Lower lobe of right lung (tissue), 2 donors: ENCODE results near the gene C14orf180. TPM values are rescaled to one million over a fixed set of nuclear protein-coding genes. Genes with fewer than 3 reads are reported as not detected.
"Not testable (repeated sequence)": the region's sequence is repeated elsewhere in the genome, so short reads cannot be mapped to it uniquely, and the experiment has no call there.

Source experiments
- ATAC-seq, 2 donors: fragments of 200-7000 bp; cut with Tn5 transposase; one replicate each; pipeline ENCODE4 v1.9.1; 2020 to 2022; ENCODE audit warnings: mild to moderate bottlenecking in 2 of 2, moderate library complexity in 2 of 2
- DNase-seq: peaks from one replicate; pipeline ENCODE4 v3.0.0-alpha.2; 2020
- H3K27ac ChIP-seq: fragments of 200-600 bp; one replicate; pipeline ENCODE4 v1.8.0; 2022
- H3K27me3 ChIP-seq: fragments of 200-600 bp; one replicate; pipeline ENCODE4 v1.8.0; 2022; ENCODE audit warnings: low read depth
- H3K36me3 ChIP-seq: fragments of 200-600 bp; one replicate; pipeline ENCODE4 v1.8.0; 2022; ENCODE audit warnings: mild to moderate bottlenecking
- H3K4me1 ChIP-seq: fragments of 200-600 bp; one replicate; pipeline ENCODE4 v1.8.0; 2022
- H3K4me3 ChIP-seq: fragments of 200-600 bp; one replicate; pipeline ENCODE4 v1.8.0; 2022; ENCODE audit warnings: mild to moderate bottlenecking
- H3K9me3 ChIP-seq: fragments of 200-600 bp; one replicate; pipeline ENCODE4 v1.8.0; 2022
- intact Hi-C: fragments of 100-400 bp; cut with DNase I; formaldehyde crosslinking; loops from one replicate; pipeline ENCODE4 v1.11.0; 2022
- total RNA-seq: library from RNA; stranded (reverse); fragmentation: NEBNext Ultra II Directional; extraction: Animal tissue kit (Norgen Biotek cat#: 25700); gene quantifications from one replicate; pipeline ENCODE4 v1.2.1, GENCODE V29; 2021
- TF ChIP-seq, protein P1 (sequence below): fragments of 200-600 bp; IDR thresholded peaks from one replicate; pipeline ENCODE4 v1.8.0; 2022; ENCODE audit warnings: antibody characterized with exemption, mild to moderate bottlenecking
- donor health status: DM: no; HTN: yes; CAD: no; lungs with severe emphysema.

Gene C14orf180
- total RNA-seq, 1 donor from 2014 or later = 0.18 TPM

- Histone ChIP-seq H3K4me1 (no peaks in the 10 kb centered on the region), H3K36me3 (no peaks in the 10 kb centered on the region), H3K27me3 (peaks cover 31% of the 10 kb centered on the region), H3K27ac (no peak overlapping the region), H3K4me3 (no peak overlapping the region), H3K9me3 (peaks cover 4% of the 10 kb centered on the region)
- ATAC-seq (no peak), DNase-seq (no peak)
- intact Hi-C loops = no loop called here
- TF ChIP-seq, protein P1, sequence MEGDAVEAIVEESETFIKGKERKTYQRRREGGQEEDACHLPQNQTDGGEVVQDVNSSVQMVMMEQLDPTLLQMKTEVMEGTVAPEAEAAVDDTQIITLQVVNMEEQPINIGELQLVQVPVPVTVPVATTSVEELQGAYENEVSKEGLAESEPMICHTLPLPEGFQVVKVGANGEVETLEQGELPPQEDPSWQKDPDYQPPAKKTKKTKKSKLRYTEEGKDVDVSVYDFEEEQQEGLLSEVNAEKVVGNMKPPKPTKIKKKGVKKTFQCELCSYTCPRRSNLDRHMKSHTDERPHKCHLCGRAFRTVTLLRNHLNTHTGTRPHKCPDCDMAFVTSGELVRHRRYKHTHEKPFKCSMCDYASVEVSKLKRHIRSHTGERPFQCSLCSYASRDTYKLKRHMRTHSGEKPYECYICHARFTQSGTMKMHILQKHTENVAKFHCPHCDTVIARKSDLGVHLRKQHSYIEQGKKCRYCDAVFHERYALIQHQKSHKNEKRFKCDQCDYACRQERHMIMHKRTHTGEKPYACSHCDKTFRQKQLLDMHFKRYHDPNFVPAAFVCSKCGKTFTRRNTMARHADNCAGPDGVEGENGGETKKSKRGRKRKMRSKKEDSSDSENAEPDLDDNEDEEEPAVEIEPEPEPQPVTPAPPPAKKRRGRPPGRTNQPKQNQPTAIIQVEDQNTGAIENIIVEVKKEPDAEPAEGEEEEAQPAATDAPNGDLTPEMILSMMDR = no peak
Measured at GRCh38 chr14:104633276-104634137, 53.9 kb downstream of the C14orf180 start.

- TF ChIP-seq, protein P1 = no peak
- Histone ChIP-seq H3K9me3 (peaks cover 4% of the 10 kb centered on the region), H3K36me3 (no peaks in the 10 kb centered on the region), H3K27me3 (peaks cover 38% of the 10 kb centered on the region), H3K4me1 (no peaks in the 10 kb centered on the region), H3K27ac (no peak overlapping the region), H3K4me3 (no peak overlapping the region)
- no peak for ATAC-seq
- intact Hi-C loops = no loop called here
- no peak for DNase-seq
Measured at GRCh38 chr14:104634138-104634760, 54.7 kb downstream of the C14orf180 start.

GRCh38 chr14:104634886-104635570, 55.5 kb downstream of the C14orf180 start:
- peaks cover 45% of the 10 kb centered on the region for H3K27me3 ChIP-seq
- no peaks in the 10 kb centered on the region for H3K9me3 ChIP-seq
- no peak overlapping the region for H3K27ac ChIP-seq
- intact Hi-C loops = no loop called here
- no peak for DNase-seq
- no peak overlapping the region for H3K4me3 ChIP-seq
- H3K4me1 ChIP-seq = no peaks in the 10 kb centered on the region
- TF ChIP-seq, protein P1 = no peak
- H3K36me3 ChIP-seq = no peaks in the 10 kb centered on the region
- ATAC-seq = no peak

DNA sequence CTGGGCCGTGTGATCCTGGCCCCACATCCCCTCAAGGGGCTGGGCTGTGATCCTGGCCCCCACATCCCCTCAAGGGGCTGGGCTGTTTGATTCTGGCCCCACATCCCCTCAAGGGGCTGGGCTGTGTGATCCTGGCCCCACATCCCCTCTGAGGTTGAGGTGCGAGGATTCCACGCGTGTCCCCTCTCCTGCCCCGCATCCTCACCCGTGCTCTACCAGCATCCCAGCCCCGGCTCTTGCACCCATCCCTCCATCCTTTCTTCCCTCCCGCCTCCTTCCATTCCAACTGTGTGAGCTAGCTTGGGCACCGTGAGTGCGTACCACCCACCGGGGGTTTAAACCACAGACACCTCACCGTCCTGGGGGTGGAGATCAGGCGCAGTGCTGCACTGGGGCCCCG, 56.2 kb downstream of the C14orf180 start:
- TF ChIP-seq, protein P1 = no peak
- Histone ChIP-seq H3K4me3 (no peak overlapping the region), H3K9me3 (no peaks in the 10 kb centered on the region), H3K27ac (no peak overlapping the region), H3K36me3 (no peaks in the 10 kb centered on the region), H3K27me3 (peaks cover 46% of the 10 kb centered on the region), H3K4me1 (no peaks in the 10 kb centered on the region)
- no peak for ATAC-seq
- DNase-seq = no peak
- intact Hi-C loops = no loop called here

DNA sequence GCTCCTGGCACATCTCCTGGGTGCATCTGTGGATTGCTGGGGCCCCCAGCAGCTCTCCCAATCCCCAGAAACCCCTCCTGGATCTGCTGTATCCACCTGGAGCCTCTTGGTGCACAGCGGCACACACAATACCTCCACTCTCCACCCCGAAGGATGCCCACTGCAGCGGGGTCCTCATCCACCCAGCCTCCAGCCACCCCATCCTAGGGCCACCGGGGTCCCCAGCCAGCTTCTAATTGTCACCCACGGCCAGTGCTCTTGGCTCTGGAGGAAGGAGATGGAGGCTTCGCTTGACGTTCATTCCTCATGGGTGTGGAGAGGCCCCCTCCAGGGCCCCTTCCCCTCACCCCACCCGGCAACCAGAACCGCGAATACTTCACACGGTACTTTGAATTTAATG, 56.6 kb downstream of the C14orf180 start:
- no peaks in the 10 kb centered on the region for H3K4me1 ChIP-seq
- no peak for DNase-seq
- H3K36me3 ChIP-seq = no peaks in the 10 kb centered on the region
- no peak overlapping the region for H3K4me3 ChIP-seq
- intact Hi-C loops = no loop called here
- peaks cover 50% of the 10 kb centered on the region for H3K27me3 ChIP-seq
- no peak overlapping the region for H3K27ac ChIP-seq
- H3K9me3 ChIP-seq = no peaks in the 10 kb centered on the region
- TF ChIP-seq, protein P1 = no peak
- no peak for ATAC-seq

DNA sequence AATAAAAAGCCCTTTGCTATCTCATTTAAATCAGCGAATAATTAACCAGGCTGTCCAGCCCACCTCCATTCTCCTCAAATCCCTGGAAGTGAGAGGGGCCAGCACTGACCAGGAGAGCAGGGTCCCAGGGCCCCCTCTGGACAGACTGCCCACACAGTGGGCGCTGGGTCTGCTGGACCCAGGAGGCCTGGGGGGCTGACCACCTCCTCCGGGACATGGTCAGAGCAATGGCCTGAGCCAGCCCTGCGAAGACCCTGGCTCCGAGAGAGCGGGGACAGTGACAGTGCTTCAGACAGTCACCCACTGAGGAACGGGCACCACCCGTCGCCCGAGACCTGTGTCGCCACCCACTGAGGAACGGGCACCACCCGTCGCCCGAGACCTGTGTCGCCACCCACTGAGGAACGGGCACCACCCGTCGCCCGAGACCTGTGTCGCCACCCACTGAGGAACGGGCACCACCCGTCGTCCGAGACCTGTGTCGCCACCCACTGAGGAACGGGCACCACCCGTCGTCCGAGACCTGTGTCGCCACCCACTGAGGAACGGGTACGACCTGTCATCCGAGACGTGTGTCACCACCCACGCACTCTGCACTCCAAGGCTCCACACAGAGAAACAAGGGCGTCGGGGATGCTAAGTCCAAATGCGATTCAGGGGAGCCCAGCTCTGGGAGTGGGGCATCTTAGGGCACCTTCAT, 57.4 kb downstream of the C14orf180 start:
- peaks cover 44% of the 10 kb centered on the region for H3K27me3 ChIP-seq
- intact Hi-C loops, ATAC-seq, H3K4me3 ChIP-seq, H3K4me1 ChIP-seq, DNase-seq, H3K36me3 ChIP-seq, H3K9me3 ChIP-seq, H3K27ac ChIP-seq: not testable (repeated sequence)
